GM18508 (cell line): ENCODE data around the gene TNFRSF1B.
"Not testable (repeated sequence)": the region's sequence is repeated elsewhere in the genome, so short reads cannot be mapped to it uniquely, and the experiment has no call there.

Experiments used
- ATAC-seq: cut with Tn5 transposase; IDR thresholded peaks from one replicate; pipeline ENCODE4 v1.9.1; 2021; ENCODE audit warnings: moderate number of reproducible peaks; ENCODE audit not compliant: insufficient read depth, unreplicated experiment

TNFRSF1B gene

GRCh38 chr1:12208271-12208670 lies 41.5 kb downstream of the TNFRSF1B start:
- no peak for ATAC-seq

DNA sequence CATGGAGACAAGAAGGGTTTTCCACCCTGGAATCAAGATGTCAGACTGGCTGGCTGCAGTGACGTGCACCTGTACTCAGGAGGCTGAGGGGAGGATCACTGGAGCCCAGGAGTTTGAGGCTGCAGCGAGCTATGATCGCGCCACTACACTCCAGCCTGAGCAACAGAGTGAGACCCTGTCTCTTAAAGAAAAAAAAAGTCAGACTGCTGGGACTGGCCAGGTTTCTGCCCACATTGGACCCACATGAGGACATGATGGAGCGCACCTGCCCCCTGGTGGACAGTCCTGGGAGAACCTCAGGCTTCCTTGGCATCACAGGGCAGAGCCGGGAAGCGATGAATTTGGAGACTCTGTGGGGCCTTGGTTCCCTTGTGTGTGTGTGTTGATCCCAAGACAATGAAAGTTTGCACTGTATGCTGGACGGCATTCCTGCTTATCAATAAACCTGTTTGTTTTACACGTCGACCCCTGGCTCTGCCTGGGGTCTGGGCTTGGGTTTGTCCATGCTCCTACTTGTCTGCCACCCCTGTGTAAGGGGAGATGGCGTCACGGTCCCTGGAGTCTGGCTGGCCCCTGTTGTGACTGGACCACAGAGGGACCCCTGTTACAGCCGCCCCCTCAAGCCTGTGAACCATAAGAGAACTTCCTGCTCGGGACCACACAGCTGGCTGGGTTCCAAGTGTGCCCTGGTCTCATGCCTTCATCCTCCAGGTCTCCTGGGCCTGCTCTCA lies 42.1 kb downstream of the TNFRSF1B start:
- ATAC-seq: no peak

DNA sequence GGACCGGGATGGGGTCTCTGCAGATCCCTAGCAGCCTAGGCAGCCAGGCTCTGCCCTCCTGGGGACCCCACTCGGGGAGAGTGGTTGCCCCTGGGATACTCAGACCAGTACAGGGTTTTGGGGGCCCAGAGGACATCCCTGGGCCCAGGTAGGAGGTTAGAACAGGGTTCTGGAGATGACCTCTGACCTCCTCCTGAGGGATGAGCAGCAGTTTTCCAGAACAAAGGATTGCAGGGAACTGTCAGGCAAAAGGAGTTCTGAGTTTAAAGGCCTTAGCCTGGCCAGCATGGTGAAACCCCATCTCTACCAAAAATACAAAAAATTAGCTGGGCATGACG lies 42.7 kb downstream of the TNFRSF1B start:
- ATAC-seq: no peak

DNA sequence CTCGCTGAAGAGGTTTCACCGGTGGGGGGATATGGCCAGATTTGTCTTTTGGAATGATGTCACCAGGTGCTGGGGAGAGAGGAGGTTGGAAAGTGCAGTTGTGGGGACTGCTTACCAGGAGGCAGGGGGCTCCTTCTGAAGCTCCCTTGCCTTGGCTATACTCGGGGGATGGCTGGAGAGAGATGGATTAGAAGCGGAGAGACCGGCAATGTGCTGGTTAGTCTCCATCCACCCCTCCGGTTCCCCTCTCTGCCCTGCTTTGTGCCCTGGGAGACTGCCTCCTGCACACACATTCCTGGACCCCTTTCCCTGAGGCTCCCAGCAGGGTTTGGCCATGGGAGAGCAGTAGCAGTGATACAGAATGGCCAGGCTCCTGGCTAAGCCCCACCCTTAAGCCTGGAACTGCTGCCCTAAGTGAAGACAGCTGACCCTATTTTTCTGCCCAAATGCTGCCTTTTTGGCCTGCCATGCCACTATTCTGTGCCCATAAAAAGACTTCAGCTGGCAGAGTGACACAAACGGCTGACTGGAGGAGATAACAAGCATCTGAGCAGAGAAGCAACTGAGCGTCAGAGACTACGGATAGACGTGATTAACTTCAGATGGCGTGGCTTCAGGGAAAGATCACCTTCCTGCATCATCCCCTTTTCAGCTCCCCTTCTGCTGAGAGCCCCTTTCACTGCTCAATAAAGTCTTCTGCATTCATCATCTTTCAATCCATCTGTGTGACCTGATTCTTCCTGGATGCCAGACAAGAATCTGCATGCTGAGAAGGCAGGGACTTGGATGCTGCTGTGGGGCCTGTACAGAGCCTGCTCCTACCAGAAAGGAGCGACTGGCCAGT lies 48.5 kb downstream of the TNFRSF1B start:
- ATAC-seq: no peak

GRCh38 chr1:12219800-12220199 lies 53.0 kb downstream of the TNFRSF1B start:
- ATAC-seq: no peak

DNA sequence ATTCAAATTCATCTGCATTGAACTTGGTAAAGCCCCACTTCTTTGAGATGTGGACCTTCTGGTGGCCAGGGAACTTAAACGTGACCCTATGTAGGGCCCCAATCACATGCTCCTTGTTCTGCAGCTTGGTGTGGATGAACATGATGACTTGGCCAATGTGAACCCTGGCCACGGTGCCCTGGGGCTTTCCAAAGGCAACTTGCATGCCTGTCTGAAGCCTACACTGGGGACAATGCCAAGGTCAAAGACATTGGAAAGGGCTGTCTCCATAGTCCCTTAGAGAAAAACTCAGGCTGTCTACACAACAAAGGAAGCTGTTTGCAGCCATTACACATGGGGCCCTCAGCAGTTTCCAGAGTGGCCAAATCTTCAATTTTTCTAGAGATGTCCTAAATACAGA lies 54.1 kb downstream of the TNFRSF1B start:
- ATAC-seq: no peak

DNA sequence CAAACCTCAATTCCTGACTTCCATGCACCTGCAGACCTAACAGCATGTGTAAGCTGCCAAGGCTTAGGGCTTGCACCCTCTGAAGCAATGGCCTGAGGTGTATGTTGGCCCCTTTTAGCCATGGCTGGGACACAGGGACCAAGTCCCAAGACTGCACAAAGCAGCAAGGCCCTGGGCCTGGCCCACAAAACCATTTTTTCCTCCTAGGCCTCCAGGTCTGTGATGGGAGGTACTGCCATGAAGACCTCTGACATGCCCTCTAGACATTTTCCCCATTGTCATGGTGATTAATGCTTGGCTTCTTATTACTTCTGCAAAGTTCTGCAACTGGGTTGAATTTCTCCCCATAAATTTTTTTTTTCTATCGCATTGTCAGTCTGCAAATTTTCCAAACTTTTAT lies 55.9 kb downstream of the TNFRSF1B start:
- ATAC-seq: not testable (repeated sequence)

DNA sequence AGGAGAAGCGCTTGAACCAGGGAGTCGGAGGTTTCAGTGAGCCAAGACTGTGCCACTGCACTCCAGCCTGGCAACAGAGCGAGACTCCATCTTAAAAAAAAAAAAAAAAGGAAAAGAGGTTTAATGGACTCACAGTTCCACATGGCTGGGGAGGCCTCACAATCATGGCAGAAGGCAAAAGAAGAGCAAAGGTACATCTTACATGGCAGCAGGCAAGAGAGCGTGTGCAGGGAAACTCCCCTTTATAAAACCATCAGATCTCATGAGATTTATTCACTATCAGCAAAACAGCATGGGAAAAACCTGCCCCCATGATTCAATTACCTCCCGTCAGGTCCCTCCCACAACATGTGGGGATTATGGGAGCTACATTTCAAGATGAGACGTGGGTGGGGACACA lies 57.3 kb downstream of the TNFRSF1B start:
- ATAC-seq: not testable (repeated sequence)

- no peak for ATAC-seq
Observed at GRCh38 chr1:12228979-12229378, 62.2 kb downstream of the TNFRSF1B start.

DNA sequence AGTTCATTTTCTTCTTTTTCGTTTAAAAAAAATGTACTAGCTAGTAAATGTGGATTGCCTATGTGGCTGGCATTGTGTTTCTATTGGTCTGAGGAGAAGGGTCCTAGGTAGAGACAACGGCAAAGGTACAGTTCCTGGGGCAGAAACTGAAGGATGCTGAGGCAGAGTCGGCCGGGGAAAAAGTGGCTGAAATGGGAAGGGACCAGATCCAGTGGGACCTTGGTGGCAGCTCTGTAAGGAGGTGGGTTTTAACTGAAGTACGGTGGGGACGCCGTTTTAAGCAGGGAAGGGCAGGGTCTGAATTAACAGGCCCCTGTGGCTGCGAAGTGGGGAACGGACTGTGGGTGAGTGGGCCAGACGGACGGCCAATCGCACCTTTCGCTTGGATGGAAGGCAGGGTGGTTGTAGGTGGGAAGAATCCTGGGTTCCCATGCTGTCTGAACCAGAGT lies 62.6 kb downstream of the TNFRSF1B start:
- no peak for ATAC-seq

DNA sequence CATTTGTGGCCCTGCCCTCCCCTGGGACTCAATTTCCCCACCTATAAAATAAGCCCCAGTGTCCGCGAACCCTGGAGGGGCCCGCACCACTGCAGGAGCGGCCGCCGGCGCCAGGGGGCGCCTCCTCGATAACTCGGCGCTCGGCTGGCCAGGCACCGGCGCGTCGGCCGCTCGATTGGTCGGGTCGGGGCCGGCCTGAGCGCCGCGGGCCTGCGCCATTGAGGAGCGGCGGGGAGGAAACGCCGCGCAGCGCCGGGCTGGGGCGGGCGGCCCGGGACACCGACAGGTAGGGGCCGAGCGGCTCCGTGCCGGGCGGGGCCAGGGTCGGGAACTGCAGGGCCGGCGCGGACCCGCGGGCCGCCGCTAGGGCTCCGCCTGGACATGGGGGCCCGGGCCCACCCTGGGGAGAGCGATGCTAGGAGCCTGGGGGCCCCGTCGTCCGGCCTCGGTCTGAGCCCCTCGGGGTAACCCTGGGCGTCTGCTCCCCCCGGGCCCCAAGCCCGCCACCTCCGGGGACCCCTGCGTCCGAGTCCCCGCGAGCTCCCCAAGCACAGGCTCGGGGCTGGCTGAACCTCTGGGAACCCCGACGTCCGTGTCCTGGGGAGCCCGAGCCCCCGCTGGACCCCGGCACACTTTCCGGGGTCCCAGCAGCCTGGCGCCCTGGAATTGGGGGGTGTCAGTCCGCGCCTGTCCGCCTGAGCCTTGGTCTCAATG lies 63.2 kb downstream of the TNFRSF1B start, which contains the start of gene VPS13D:
TSS of gene VPS13D (plus strand) at position 196 of the 714 bp plus-strand sequence. CDS start 4,237 bp downstream, outside the sequence.
- no peak for ATAC-seq

- ATAC-seq: no peak
Observed at GRCh38 chr1:12230549-12231275, 63.9 kb downstream of the TNFRSF1B start.

DNA sequence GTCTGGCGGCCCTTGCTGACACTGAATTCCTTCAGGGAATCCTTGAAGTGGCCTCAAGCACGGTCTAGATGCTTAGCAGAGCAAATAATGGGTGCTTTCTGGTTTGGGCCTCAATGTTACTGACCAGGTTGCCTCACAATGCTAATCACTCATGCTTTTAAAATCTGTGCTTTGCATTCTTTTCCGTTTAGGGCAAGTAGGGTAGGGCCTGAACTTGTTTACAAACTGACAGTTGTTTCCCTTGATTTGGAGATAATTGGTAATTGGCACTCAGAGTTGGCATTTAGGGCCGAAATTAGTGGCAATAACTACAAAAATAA lies 64.4 kb downstream of the TNFRSF1B start:
- ATAC-seq: no peak

DNA sequence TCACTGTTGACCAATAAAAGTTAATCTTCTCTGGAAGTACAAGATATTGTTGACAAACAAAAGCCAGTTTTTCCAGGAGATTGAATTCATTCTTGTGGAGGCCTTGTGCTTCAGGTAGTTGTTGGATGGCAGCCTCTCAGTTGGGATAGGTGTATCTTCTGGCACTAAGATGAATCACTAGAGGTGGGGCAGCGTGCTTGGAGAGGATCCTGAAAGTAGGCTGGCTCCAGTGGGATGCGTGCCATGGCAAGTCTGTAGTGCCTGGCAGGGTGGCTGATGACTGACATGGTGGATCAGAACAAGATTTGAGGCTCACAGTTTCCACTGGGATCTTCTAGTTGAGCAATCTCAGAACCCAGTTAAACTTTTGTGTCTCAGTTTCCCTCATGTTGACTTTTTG lies 65.4 kb downstream of the TNFRSF1B start:
- no peak for ATAC-seq

DNA sequence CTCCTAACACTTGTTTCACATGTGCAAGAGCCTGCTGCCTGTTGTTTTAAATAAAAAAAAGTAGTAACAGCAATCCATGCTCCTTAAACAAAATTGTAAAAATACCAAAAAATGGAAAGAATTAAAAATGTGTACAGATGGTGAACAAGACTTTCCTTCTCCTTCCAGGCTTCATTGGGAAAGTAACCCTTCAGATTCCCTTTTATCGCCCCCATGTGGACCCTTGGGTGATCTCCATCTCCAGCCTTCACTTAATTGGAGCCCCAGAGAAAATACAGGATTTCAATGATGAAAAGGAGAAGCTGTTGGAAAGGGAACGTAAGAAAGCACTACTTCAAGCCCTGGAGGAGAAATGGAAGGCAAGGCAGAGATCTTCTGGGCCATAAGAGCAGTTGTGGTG lies 77.3 kb downstream of the TNFRSF1B start:
- no peak for ATAC-seq

DNA sequence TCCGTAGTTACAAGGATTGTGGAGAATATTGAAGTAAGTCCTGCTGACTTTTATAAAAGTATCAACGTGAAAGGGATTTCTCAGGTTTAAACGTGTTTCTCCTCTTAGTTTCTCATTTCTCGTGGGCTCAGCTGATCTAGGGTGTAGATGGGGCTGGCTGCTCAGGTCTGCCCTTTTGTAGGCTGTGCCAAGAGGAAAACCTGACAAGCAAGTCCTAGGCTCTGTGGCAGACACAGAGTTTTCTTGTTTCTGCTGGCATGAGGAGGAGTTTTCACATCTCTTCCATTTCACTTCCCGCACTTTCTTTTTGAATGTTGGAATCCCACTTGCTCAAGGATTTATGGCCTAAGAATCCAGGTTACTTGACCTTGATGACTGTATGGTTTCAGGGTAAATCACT lies 77.8 kb downstream of the TNFRSF1B start:
- ATAC-seq: no peak

DNA sequence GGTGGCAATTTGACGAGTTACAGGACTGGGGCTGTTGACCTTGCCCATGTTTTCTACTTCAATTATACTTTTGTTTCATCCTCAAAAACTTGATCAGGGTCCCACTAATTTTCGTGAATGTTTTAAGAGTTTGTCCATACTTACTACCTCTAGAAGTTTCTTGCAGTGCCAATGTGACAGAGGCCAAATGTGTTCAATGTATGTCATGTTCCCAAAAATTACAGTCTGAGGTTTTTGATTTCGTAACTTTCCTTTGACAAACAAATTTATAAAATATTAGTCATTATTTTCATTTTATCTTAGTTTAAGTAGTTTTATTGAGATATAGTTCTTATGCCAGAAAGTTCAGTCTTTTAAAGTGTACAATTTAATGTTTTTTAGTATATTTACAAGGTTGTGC lies 78.3 kb downstream of the TNFRSF1B start:
- no peak for ATAC-seq

DNA sequence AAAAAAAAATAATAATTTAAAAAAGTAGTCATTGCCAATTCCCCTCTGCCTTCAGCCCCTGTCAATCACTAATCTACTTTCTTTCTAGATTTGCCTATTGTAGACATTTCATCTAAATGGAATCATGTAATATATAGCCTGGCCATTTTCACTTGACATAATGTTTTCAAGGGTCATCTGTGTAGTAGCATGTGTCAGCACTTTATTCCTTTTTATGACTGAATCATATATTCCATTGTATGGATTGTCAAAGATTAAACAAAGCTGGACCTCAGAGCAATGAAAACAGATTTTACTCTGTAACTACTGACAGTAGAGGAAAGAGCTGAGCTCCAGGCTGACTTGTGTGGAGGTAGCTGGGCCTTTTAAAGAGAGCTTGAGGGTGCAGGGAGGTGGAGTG lies 78.9 kb downstream of the TNFRSF1B start:
- no peak for ATAC-seq

GRCh38 chr1:12246584-12246983 lies 79.8 kb downstream of the TNFRSF1B start:
- ATAC-seq: no peak

GRCh38 chr1:12249181-12249580 lies 82.4 kb downstream of the TNFRSF1B start:
- no peak for ATAC-seq
